ENCODE data around the gene TGIF2LX.
"Not testable (repeated sequence)": the region's sequence is repeated elsewhere in the genome, so short reads cannot be mapped to it uniquely, and the experiment has no call there.

The TGIF2LX gene

GRCh38 chrX:89921665-89922064 is at the start of gene TGIF2LX:
TSS of gene TGIF2LX (plus strand) at chrX:89921908. CDS start at chrX:89922086, 178 bp downstream.
- not testable (repeated sequence) for DNase-seq

- not testable (repeated sequence) for DNase-seq
Observed at GRCh38 chrX:89922338-89922934, 728 bp downstream of the TGIF2LX start.

GRCh38 chrX:89943077-89943476 is 21.4 kb downstream of the TGIF2LX start:
- DNase-seq = not testable (repeated sequence)

GRCh38 chrX:89965588-89965987 is 43.9 kb downstream of the TGIF2LX start:
- DNase-seq = not testable (repeated sequence)

Measured in stimulated activated CD4-positive, alpha-beta T cell treated with anti-CD3 and anti-CD28 coated beads, Interleukin-1b, Interleukin-23, amount 100 ng/mL, for 48 hours (primary cell).